ENCODE results near the gene AGAP1. TPM values are rescaled to one million over a fixed set of nuclear protein-coding genes. Genes with fewer than 3 reads are reported as not detected.

Gene AGAP1
- total RNA-seq, 2 experiments from 2014 or later = not detected

DNA sequence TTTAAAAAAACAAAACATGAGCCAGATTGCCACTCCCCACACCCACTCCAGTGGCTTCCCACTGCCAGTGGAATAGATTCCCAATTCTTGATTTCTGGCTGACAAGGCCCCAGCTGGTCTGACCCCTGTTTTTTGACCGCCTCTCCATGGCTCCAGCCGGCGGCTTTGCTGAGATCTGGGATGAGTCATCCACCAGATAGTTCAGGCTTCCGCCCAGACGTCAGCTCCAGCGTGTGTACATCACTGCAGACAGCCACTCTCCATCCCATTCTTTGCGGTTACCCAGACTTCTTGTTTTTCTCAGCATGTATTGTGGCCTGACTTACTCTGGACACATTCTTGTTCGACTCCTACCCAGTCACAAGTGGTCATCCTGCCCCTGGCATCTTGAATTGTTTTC is 446.5 kb downstream of the AGAP1 start:
- no peaks in the 10 kb centered on the region for H3K79me2 ChIP-seq (ENCODE audit: insufficient read depth, low read depth, low read length)
- TF ChIP-seq EZH2phosphoT487 (IDR thresholded peaks at IDR 0.05; ENCODE audit: borderline replicate concordance, low read depth, low read length) = no peak
- TF ChIP-seq, protein P1, sequence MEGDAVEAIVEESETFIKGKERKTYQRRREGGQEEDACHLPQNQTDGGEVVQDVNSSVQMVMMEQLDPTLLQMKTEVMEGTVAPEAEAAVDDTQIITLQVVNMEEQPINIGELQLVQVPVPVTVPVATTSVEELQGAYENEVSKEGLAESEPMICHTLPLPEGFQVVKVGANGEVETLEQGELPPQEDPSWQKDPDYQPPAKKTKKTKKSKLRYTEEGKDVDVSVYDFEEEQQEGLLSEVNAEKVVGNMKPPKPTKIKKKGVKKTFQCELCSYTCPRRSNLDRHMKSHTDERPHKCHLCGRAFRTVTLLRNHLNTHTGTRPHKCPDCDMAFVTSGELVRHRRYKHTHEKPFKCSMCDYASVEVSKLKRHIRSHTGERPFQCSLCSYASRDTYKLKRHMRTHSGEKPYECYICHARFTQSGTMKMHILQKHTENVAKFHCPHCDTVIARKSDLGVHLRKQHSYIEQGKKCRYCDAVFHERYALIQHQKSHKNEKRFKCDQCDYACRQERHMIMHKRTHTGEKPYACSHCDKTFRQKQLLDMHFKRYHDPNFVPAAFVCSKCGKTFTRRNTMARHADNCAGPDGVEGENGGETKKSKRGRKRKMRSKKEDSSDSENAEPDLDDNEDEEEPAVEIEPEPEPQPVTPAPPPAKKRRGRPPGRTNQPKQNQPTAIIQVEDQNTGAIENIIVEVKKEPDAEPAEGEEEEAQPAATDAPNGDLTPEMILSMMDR (conservative IDR thresholded peaks at IDR 0.05; ENCODE audit: low read length) = no peak
- H3K27ac ChIP-seq (ENCODE audit: low read depth, low read length, poor library complexity, severe bottlenecking) = no peak overlapping the region
- no peak overlapping the region for H3K4me3 ChIP-seq (ENCODE audit: low read depth, low read length, poor library complexity, severe bottlenecking)
- no peaks in the 10 kb centered on the region for H4K20me1 ChIP-seq (ENCODE audit: insufficient read depth, low read length)
- BruUV-seq (replicated peaks) = no TSS peak
- intact Hi-C loops (cut with micrococcal nuclease; ENCODE audit: unreplicated experiment) = no loop called here
- CTCF ChIA-PET (ENCODE audit: unreplicated experiment) = no interaction called here
- POLR2A ChIA-PET = no interaction called here
- no peaks in the 10 kb centered on the region for H3K9me3 ChIP-seq (ENCODE audit: low read length)
- no peaks in the 10 kb centered on the region for H3K9me2 ChIP-seq (ENCODE audit: insufficient read depth, low read length)
- no peaks in the 10 kb centered on the region for H3K36me3 ChIP-seq (ENCODE audit: insufficient read depth, low read length)
- no peaks in the 10 kb centered on the region for H3K4me1 ChIP-seq (ENCODE audit: insufficient read depth, low read length, poor library complexity, severe bottlenecking)
- no peak for DNase-seq (ENCODE audit: low spot score)
- no peak overlapping the region for H2AFZ ChIP-seq (ENCODE audit: low read length)
- H3K4me2 ChIP-seq (ENCODE audit: low read length) = no peak overlapping the region

DNA sequence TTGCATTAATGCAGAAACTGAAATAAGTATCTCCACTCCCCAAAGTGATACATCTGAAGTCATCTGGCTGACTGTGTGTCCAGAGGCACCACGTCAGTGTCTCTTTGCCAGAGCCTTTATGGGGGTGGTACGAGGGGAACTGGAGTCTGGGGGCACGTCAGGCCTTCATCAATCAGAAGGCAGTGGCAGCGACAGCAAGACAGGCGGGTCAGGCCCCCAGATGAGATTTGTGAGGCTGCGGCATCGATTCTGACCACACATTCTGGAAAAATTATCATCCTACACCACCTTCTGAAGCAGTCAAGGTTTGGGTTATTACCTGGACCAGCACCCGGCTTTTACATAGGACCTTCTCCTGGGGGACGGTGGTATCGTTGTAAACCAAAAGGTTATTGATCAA is 450.7 kb downstream of the AGAP1 start:
- Histone ChIP-seq H3K36me3 (ENCODE audit: insufficient read depth, low read length) (no peaks in the 10 kb centered on the region), H3K27ac (ENCODE audit: low read depth, low read length, poor library complexity, severe bottlenecking) (no peak overlapping the region), H2AFZ (ENCODE audit: low read length) (no peak overlapping the region), H4K20me1 (ENCODE audit: insufficient read depth, low read length) (no peaks in the 10 kb centered on the region), H3K79me2 (ENCODE audit: insufficient read depth, low read depth, low read length) (no peaks in the 10 kb centered on the region), H3K9me3 (ENCODE audit: low read length) (no peaks in the 10 kb centered on the region), H3K4me2 (ENCODE audit: low read length) (no peak overlapping the region), H3K9me2 (ENCODE audit: insufficient read depth, low read length) (no peaks in the 10 kb centered on the region), H3K4me3 (ENCODE audit: low read depth, low read length, poor library complexity, severe bottlenecking) (no peak overlapping the region), H3K4me1 (ENCODE audit: insufficient read depth, low read length, poor library complexity, severe bottlenecking) (no peaks in the 10 kb centered on the region)
- ChIA-PET CTCF (ENCODE audit: unreplicated experiment) (no interaction called here), POLR2A (interaction anchor here (0.6 kb wide), 1 partner anchor 11 kb away, joined by 3 read pairs; no protein-coding TSS in a partner anchor)
- DNase-seq (ENCODE audit: low spot score) = no peak
- no peak for TF ChIP-seq EZH2phosphoT487 (IDR thresholded peaks at IDR 0.05; ENCODE audit: borderline replicate concordance, low read depth, low read length)
- TF ChIP-seq, protein P1 (conservative IDR thresholded peaks at IDR 0.05; ENCODE audit: low read length) = no peak
- no TSS peak for BruUV-seq (replicated peaks)
- intact Hi-C loops (cut with micrococcal nuclease; ENCODE audit: unreplicated experiment) = no loop called here

DNA sequence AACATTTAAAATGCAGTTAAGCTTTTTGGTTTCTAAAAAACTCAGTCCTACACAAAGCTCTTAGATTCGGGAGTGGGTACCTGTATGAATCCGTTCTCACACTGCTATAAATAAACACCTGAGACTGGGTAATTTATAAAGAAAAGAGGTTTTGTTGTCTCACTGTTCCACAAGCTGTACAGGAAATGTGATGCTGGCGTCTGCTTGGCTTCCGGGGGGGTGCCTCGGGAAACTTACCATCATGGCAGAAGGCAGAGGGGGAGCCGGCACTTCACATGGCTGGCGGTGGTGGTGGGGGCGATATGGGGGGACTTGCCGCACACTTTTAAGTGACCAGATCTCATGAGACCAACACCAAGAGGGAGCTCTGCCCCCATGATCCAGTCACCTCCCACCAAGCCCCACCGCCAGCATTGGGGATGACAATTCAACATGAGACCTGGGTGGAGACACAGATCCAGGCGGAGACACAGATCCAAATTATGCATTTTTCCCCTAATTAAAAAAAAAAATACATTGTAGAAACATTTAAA is 451.8 kb downstream of the AGAP1 start:
- H3K36me3 ChIP-seq (ENCODE audit: insufficient read depth, low read length) = no peaks in the 10 kb centered on the region

More for the DNA sequence above, 451.8 kb downstream of the AGAP1 start:
- H2AFZ ChIP-seq (ENCODE audit: low read length) = no peak overlapping the region
- H3K79me2 ChIP-seq (ENCODE audit: insufficient read depth, low read depth, low read length) = no peaks in the 10 kb centered on the region
- no peaks in the 10 kb centered on the region for H4K20me1 ChIP-seq (ENCODE audit: insufficient read depth, low read length)
- no peak overlapping the region for H3K4me2 ChIP-seq (ENCODE audit: low read length)
- no peaks in the 10 kb centered on the region for H3K9me2 ChIP-seq (ENCODE audit: insufficient read depth, low read length)
- POLR2A ChIA-PET = no interaction called here
- CTCF ChIA-PET (ENCODE audit: unreplicated experiment) = no interaction called here
- BruUV-seq (replicated peaks) = no TSS peak
- no peaks in the 10 kb centered on the region for H3K9me3 ChIP-seq (ENCODE audit: low read length)
- intact Hi-C loops (cut with micrococcal nuclease; ENCODE audit: unreplicated experiment) = no loop called here
- TF ChIP-seq EZH2phosphoT487 (IDR thresholded peaks at IDR 0.05; ENCODE audit: borderline replicate concordance, low read depth, low read length) = no peak
- TF ChIP-seq, protein P1 (conservative IDR thresholded peaks at IDR 0.05; ENCODE audit: low read length) = no peak
- DNase-seq (ENCODE audit: low spot score) = no peak
- no peak overlapping the region for H3K27ac ChIP-seq (ENCODE audit: low read depth, low read length, poor library complexity, severe bottlenecking)
- H3K4me1 ChIP-seq (ENCODE audit: insufficient read depth, low read length, poor library complexity, severe bottlenecking) = no peaks in the 10 kb centered on the region
- H3K4me3 ChIP-seq (ENCODE audit: low read depth, low read length, poor library complexity, severe bottlenecking) = no peak overlapping the region

Measured in OCI-LY7 (cell line).